ENCODE measurements around the gene NPTX2. TPM values are rescaled to one million over a fixed set of nuclear protein-coding genes. Genes with fewer than 3 reads are reported as not detected.
A peak's percentile ranks its signal among the peaks of the same experiment; 100 is the strongest.

Gene NPTX2
- total and polyA plus RNA-seq, 2 donors from 2014 or later, result 0.26 to 2.0 TPM

GRCh38 chr7:98618786-98619185 lies 1.7 kb downstream of the NPTX2 start:
- intact Hi-C loops (cut with DNase I), result no loop called here
- H3K36me3 ChIP-seq (ENCODE audit: control insufficient read depth in 2 of 3, insufficient read depth in 3 of 3, low read length in 3 of 3), result no peaks in the 10 kb centered on the region
- no peak overlapping the region for H3K9ac ChIP-seq (ENCODE audit: low read length in 3 of 3)
- DNase-seq (no peak), FAIRE-seq (no peak)
- H3K27me3 ChIP-seq (ENCODE audit: control insufficient read depth, insufficient read depth, low read length), result peaks cover 20% of the 10 kb centered on the region
- no peak for TF ChIP-seq CTCF (IDR thresholded peaks at IDR 0.05; ENCODE audit: borderline replicate concordance, extremely low read depth, insufficient read depth)
- peaks cover 0 to 3% (median 0%) of the 10 kb centered on the region in 3 donors for H3K9me3 ChIP-seq (ENCODE audit: control insufficient read depth in 2 of 3, insufficient read depth in 1 of 3, low read length in 3 of 3)
- no peak overlapping the region for H3K4me3 ChIP-seq (ENCODE audit: low read length in 3 of 3)
- no peak overlapping the region for H3K27ac ChIP-seq (ENCODE audit: low read depth in 2 of 2, low read length in 2 of 2)
- no peaks in the 10 kb centered on the region for H3K4me1 ChIP-seq (ENCODE audit: control insufficient read depth in 2 of 3, insufficient read depth in 2 of 3, low read depth in 1 of 3, low read length in 3 of 3)

GRCh38 chr7:98619450-98620321 lies 2.6 kb downstream of the NPTX2 start:
- H3K9ac ChIP-seq (ENCODE audit: low read length in 3 of 3), result no peak overlapping the region
- intact Hi-C loops (cut with DNase I), result no loop called here
- DNase-seq (peak in 2 of 5 donors; percentile 38 to 40), FAIRE-seq (no peak)
- no peak overlapping the region for H3K4me3 ChIP-seq (ENCODE audit: low read length in 3 of 3)
- TF ChIP-seq CTCF (IDR thresholded peaks at IDR 0.05; ENCODE audit: borderline replicate concordance, extremely low read depth, insufficient read depth), result no peak
- H3K9me3 ChIP-seq (ENCODE audit: control insufficient read depth in 2 of 3, insufficient read depth in 1 of 3, low read length in 3 of 3), result peaks cover 0 to 3% (median 0%) of the 10 kb centered on the region in 3 donors
- H3K36me3 ChIP-seq (ENCODE audit: control insufficient read depth in 2 of 3, insufficient read depth in 3 of 3, low read length in 3 of 3), result no peaks in the 10 kb centered on the region
- H3K27me3 ChIP-seq (ENCODE audit: control insufficient read depth, insufficient read depth, low read length), result peaks cover 20% of the 10 kb centered on the region
- no peaks in the 10 kb centered on the region for H3K4me1 ChIP-seq (ENCODE audit: control insufficient read depth in 2 of 3, insufficient read depth in 2 of 3, low read depth in 1 of 3, low read length in 3 of 3)
- no peak overlapping the region for H3K27ac ChIP-seq (ENCODE audit: low read depth in 2 of 2, low read length in 2 of 2)

- FAIRE-seq, result no peak
- H3K36me3 ChIP-seq (ENCODE audit: control insufficient read depth in 2 of 3, insufficient read depth in 3 of 3, low read length in 3 of 3), result no peaks in the 10 kb centered on the region
- no peak for TF ChIP-seq CTCF (IDR thresholded peaks at IDR 0.05; ENCODE audit: borderline replicate concordance, extremely low read depth, insufficient read depth)
- no peaks in the 10 kb centered on the region for H3K9me3 ChIP-seq (ENCODE audit: control insufficient read depth in 2 of 3, insufficient read depth in 1 of 3, low read length in 3 of 3)
- H3K27me3 ChIP-seq (ENCODE audit: control insufficient read depth, insufficient read depth, low read length), result peaks cover 15% of the 10 kb centered on the region
- DNase-seq, result no peak
- no peak overlapping the region for H3K27ac ChIP-seq (ENCODE audit: low read depth in 2 of 2, low read length in 2 of 2)
- no peak overlapping the region for H3K4me3 ChIP-seq (ENCODE audit: low read length in 3 of 3)
- no peaks in the 10 kb centered on the region for H3K4me1 ChIP-seq (ENCODE audit: control insufficient read depth in 2 of 3, insufficient read depth in 2 of 3, low read depth in 1 of 3, low read length in 3 of 3)
- intact Hi-C loops (cut with DNase I), result no loop called here
- H3K9ac ChIP-seq (ENCODE audit: low read length in 3 of 3), result no peak overlapping the region
Measured at GRCh38 chr7:98621573-98622482, 4.7 kb downstream of the NPTX2 start.

Data from kidney (tissue), 14 donors.